ENCODE measurements around the gene GRM8.

Gene GRM8

GRCh38 chr7:127135871-127136485 lies 116.8 kb downstream of the GRM8 start:
- TF ChIP-seq CTCF (IDR thresholded peaks at IDR 0.05; ENCODE audit: insufficient read depth, missing control alignments): no peak
- FAIRE-seq (no peak), DNase-seq (ENCODE audit: insufficient read length, low spot score) (no peak)

DNA sequence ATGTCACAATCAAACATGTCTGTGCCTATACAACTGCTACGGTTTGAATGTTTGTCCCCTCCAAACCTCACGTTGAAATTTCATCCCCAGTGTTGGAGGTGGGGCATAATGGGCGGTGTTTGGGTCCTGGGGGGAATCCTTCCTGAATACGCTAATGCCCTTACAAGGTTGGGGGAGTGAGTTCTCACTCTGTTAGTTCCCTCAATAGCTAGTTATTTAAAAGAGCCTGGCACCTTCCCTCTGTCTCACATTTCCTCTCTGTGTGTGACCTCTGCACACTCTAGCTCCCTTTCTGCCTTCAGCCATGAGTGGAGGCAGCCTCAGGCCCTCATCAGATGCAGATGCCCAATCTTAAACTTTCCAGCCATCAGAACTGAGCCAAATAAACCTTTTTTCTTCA lies 129.5 kb downstream of the GRM8 start:
- TF ChIP-seq CTCF (IDR thresholded peaks at IDR 0.05; ENCODE audit: insufficient read depth, missing control alignments): no peak
- no peak for DNase-seq (ENCODE audit: insufficient read length, low spot score)
- no peak for FAIRE-seq

DNA sequence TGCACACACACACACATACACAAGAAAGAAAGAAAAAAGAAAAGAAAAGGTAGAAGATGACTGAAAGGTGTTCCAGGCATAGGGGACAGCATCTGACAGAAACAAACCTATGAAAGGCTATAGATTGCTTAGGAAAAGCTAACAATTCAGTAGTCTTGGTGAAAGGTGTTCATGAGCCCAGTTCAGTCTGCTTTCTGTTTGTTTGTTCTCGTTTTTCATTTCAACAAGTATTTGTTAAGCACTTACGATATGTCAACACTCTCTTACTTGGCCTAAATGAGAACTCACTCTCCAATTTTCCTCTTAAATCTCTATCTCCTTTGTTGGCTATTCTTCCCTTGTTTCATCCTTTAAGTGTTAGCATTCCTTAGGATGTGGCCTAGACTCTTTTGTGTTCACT lies 133.2 kb downstream of the GRM8 start:
- DNase-seq (ENCODE audit: insufficient read length, low spot score) (no peak), FAIRE-seq (no peak)
- TF ChIP-seq CTCF (IDR thresholded peaks at IDR 0.05; ENCODE audit: insufficient read depth, missing control alignments): no peak

- no peak for FAIRE-seq
- no peak for TF ChIP-seq CTCF (IDR thresholded peaks at IDR 0.05; ENCODE audit: insufficient read depth, missing control alignments)
- DNase-seq (ENCODE audit: insufficient read length, low spot score): no peak
These were observed 137.9 kb downstream of the GRM8 start for GRCh38 chr7:127114742-127115265.

DNA sequence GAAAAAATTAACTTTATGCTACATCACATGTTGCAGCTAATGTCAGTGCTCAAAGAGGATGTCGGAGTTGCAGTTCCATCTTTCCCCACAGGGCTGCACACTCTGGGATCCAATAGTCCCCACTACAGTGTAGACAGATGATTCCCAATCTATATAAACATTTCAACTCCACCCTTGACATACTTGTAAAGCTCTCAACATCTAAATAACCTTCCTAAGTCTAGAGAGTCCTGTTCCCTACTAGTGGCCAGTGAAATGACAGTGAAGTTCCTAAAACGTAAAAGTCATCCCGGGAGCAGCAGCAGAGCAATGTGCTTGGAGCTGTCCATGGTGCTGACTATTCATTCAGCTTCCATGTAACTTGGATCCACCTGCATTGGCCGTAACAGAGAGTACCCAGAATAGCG lies 145.1 kb downstream of the GRM8 start:
- DNase-seq (ENCODE audit: insufficient read length, low spot score) (no peak), FAIRE-seq (no peak)
- TF ChIP-seq CTCF (IDR thresholded peaks at IDR 0.05; ENCODE audit: insufficient read depth, missing control alignments): peak; percentile 48

DNA sequence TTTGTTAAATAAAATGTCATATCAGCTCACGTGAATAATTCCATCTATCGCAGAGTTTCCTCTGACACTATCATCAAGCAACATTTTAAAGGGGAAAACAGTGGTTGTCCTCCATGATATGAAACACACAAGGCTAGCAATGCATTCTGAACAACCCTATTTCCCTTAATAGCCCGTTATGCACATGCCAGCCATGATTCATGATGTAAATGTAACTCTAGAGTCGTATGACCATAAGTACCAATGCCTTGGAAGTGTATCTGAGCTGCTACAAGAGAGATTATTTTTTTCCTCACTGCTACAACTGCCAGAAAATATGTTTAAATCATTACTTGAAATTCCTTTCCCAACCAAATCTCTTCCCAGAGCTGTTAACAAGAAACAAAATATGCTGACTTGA lies 159.4 kb downstream of the GRM8 start:
- DNase-seq (ENCODE audit: insufficient read length, low spot score) (no peak), FAIRE-seq (no peak)
- no peak for TF ChIP-seq CTCF (IDR thresholded peaks at IDR 0.05; ENCODE audit: insufficient read depth, missing control alignments)

- no peak for FAIRE-seq
- DNase-seq (ENCODE audit: insufficient read length, low spot score): no peak
- no peak for TF ChIP-seq CTCF (IDR thresholded peaks at IDR 0.05; ENCODE audit: insufficient read depth, missing control alignments)
These were observed 161.1 kb downstream of the GRM8 start for GRCh38 chr7:127091620-127092019.
